Stimulated activated CD4-positive, alpha-beta T cell treated with anti-CD3 and anti-CD28 coated beads, TNF-alpha, amount 100 ng/mL, for 24 hours (primary cell): ENCODE measurements around the gene ADNP.
"Not testable (repeated sequence)": the region's sequence is repeated elsewhere in the genome, so short reads cannot be mapped to it uniquely, and the experiment has no call there.

Source experiments
- DNase-seq, 3 experiments: peaks; one replicate each; pipeline ENCODE4 v3.0.0-alpha.2; 2020; ENCODE audit warnings: low read depth in 3 of 3

Gene ADNP

DNA sequence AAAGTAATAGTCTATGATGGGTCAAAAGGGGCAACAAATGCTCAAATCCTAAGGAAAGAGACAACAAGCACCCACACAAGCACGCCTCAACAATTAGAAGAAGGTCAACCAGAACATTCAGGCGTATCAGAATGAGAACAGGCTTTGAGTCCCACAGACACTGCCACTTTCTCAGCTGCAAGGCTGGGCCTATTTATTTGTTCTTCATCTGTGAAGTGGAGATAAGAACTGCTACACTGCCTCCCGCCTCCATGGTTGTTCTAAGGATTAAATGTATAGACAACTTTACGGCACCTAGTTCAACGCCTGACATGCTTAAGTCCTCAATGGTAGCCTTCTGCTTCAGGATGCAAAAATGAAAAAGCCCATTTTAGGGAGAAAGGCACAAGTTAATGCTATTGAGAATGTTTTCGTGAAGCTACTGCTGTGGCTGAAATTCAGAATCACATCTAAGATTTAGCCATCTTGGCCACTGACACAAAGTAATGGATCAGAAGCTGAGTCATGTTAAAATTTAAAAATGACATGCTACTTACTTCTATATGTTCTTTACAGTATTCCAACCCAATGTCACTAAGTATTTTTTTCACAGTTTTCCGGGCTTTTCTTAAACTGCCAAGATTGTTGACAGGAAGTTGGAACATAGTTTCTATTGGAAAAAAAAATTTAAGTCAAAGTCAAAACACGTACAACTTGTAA lies 27.7 kb downstream of the ADNP start:
- no peak for DNase-seq

DNA sequence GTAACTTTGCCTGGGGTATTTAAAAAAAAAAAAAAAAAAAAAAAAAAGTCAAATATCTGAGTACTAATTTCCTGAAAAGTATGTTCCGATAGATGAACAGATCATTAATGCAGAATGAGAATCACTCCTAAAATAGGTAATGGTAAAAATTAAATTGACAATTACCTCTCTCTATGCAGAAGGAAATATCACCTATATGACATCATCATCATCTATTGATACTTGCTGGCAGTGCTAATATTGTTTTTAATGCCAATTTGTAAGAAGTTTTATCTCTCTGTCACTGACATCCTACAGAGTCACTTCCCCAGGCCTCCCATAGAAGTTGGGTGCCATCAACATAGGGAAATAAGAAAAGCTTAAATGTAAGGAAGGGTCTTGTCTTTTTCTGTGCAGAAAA lies 29.9 kb downstream of the ADNP start:
- DNase-seq: no peak

DNA sequence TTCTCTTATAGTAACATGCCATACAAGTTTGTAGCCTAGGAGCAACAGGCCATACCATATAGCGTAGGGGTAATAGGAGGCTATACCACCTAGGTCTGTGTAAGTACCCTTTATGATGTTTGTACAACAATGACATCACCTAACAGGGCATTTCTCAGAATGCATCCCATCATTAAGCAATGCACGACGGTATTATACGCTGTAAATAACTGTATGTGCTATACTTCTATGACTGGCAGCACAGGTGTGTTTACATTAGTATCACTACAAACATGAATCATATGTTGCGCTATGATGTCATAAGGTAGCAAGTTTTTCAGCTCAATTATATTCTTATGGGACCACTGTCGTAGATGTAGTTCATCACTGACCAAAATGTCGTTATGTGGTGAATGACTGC lies 31.0 kb downstream of the ADNP start:
- DNase-seq: no peak

DNA sequence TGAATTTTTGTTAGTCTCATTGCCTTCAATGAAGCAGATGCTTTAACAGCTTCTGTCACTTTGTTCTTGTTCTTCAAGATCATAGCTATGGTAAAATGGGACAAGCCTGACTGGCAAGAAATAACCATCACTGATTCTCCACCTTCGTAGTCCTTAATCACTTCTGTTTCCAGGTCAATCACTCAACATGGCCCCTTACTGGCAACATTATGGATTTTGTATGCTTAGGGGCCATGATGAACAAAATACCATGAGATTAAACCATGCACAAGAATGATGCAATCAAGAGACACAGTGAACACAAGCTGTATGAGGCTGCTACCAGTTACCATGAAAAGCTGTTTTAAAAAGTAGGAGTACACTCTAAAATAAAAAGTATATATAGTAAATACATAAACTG lies 32.8 kb downstream of the ADNP start:
- DNase-seq: no peak

DNA sequence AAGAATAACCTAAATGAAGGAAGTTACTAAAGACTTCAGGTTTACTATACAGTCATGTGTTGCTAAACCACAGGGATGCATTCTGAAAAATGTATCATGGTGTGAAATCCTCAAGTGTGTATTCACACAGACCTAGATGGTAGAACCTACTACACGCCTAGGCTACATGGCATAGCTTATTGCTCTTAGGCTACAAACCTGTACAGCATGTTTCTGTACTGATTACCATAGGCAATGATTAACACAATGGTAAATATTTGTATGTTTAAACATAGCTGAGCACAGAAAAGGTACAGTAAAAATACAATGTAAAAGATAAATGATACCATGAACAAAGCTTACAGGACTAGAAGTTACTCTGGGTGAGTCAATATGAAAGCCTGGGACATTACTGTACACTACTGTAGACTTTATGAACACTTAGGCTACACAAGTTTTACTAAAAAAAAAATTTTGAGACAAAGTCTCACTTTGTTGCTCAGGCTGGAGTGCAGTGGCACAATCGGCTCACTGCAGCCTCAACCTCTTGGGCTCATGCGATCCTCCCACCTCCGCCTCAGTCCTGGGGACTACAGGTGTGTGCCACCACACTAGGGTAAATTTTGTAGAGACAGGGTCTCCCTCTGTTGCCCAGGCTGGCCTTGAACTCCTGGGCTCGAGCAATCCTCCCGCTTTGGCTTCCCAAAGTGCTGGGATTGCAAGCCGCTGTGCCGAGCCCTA lies 36.0 kb downstream of the ADNP start:
- no peak for DNase-seq

DNA sequence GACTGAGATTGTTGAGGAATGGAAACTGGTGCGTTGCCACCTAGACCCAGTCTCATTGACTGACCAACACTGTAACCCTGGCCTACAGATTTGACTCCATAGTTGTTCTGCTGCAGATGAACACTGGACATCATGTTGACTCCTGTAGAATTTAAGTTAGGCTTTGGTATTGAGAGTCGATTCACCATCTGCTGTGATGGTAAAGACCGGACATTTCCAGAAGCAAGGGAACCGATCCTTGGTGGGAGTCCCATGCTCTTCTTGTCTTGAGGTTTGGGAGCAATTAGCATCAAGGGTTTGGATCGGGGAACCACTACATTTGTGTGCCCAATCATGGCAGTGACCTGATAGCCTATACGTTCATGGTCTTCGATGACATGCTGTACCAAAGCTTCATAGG lies 37.6 kb downstream of the ADNP start:
- no peak for DNase-seq

DNA sequence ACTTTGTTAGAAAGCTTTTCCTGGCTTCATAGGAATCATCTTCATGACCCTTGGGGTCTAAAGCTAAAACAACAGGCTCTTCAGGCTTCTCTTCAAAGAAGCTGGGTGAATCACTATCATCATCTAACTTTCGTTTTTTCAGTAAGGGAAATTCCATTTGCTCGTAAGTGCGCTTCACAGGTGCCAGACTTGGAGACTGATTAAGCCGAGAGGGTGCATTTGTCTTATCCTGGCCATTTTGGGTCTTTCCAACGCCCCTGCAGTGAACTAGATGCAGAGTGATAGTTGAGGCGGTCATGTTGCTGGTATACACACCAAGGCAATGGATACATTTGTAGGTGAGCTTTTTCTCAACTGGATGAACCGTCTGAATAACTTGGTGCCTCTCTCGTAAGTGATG lies 38.8 kb downstream of the ADNP start:
- no peak for DNase-seq

DNA sequence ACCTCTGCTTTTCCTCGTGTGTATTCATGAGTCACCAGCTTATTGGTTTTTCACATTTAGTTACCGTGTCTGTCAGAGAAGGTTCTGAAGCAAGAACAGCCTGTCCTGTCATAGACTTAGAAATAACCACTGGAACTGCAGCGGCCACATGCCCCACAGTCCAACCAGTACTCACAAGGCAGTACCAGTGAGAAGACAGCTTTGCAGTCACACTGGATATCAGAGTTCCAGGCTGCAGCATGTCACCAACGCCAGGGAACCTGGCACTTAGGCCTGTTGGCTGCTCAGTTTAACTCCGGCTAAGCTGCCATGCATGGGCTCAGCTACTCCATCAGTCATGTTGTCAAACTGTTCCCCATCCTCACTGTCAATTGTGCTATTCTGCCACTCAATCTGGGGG lies 40.1 kb downstream of the ADNP start:
- no peak for DNase-seq

DNA sequence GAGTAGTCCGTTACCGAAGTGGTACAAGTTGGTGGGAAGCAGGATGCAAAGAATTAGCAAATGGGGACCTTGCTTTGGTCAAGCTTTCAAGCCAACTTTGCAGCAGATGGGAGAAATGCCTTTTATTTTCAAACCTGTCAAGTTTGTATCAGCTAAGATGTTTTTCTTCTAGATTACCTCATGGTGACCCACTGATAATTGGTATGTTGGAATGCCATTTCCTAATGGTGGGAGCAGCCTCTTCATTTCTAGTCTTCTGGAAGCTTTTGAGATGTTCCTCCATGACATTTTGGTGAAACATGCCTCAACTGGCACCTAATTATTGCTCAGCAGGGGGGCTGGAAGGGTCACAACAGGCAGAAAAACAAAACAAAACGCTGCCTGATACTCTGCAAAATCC lies 43.7 kb downstream of the ADNP start:
- DNase-seq: no peak

DNA sequence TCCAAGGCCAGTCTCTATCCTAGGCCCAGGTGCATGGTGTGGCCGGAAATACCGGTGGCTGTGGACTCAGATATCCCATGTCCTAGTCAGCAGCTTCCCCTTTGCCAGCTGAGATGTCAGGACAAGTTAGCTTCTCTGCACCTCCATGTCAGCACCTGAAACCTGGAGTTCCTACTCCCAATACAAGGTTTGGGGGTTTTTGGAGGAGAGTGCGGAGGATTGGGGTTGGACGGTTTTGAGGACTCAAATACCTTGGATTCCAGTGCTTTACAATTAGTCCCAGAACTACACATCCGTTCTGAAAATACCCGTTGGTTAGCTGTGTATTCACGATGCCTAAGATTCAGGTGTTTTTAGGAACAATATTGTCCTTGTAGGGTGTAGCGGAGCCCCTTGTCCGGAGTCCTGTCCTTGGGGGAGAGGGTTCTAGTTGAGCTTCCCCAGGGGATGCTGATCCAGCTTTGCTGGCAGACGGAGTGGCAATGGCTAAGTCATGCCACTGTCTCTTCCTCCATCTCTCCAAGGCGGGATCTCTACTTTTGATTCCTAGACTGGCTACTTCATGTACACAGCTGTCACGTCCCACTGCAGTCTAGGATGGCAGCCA lies 45.0 kb downstream of the ADNP start:
- DNase-seq: no peak

DNA sequence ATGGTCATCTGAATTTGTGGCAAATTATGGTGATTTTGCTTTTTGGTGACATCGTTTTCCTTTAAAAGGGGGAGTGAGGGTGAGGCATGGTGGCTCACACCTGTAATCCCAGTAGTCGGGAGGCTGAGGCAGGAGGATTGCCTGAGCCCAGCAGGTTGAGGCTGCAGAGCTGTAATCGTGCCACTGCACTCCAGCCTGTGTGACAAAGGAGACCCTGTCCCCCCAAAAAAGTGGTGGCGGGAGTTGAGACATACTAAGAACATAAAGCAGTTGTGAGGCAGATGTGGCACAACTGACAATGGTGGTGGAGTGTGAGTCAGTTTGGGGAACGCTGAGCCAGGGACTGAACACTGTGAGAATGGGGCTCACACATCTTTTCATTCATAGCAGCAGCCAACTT lies 45.5 kb downstream of the ADNP start:
- no peak for DNase-seq

DNA sequence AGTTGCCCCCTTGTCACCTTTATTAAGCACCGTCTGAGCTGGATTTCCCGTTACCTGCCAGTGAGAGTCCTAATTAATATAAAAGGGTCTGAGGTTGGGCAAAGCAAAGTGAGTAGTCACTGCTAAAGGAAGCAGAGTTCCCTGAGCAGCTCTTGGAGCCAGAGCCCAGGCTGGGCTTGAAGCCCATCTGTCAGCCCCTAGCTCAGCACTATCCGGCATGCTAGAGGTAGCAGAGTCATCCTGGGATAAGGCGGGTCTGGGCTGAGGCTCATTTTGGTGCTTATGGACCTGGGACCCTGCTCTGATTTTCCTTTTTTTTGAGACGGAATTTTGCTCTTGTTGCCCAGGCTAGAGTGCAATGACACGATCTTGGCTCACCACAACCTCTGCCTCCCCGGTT lies 46.2 kb downstream of the ADNP start:
- no peak for DNase-seq

DNA sequence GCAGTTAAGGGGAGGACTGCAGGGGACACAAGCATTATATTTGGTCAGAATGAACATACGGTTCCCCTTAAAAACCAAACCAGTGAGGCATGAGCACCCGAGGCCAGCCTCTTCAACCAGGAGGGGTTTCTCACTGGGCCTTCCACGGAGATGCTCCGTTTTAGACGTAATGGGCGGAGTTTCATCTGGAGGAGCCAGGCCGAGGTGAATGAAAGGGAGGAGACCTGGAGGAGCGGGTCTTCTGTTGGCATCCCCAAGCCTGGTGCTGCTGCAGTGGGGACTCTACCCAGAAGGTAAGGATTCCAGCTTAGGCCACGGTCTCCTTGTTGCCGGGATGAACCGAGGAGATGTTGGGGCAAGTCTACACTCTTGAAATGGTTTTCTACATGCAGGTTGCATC lies 47.4 kb downstream of the ADNP start:
- no peak for DNase-seq

DNA sequence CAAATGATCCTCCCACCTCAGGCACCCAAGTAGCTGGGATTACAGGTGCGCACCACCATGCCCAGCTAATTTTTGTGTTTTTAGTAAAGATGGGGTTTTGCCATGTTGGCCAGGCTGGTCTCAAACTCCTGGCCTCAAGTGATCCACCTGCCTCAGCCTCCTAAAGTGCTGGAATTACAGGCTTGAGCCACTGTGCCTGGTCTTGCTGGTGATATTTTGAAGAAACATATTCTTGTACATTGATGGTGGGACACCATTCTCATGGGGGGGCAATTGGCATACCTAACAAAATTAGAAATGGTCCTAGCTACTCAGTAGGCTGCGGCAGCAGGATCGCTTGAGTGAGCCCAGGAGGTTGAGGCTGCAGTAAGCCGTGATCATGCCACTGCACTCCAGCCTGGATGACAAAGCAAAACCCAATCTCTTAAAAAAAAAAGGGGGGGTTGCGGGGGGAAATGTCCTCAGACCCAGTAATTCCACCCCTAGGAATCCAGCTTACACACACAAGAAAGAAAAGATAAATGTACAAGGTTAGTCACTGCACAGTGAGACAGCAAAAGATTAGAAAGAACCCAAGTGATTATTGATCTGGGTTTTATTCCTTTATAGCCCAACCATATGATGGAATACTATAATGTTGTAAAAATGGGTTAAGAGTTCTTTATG lies 49.3 kb downstream of the ADNP start:
- DNase-seq: not testable (repeated sequence)

DNA sequence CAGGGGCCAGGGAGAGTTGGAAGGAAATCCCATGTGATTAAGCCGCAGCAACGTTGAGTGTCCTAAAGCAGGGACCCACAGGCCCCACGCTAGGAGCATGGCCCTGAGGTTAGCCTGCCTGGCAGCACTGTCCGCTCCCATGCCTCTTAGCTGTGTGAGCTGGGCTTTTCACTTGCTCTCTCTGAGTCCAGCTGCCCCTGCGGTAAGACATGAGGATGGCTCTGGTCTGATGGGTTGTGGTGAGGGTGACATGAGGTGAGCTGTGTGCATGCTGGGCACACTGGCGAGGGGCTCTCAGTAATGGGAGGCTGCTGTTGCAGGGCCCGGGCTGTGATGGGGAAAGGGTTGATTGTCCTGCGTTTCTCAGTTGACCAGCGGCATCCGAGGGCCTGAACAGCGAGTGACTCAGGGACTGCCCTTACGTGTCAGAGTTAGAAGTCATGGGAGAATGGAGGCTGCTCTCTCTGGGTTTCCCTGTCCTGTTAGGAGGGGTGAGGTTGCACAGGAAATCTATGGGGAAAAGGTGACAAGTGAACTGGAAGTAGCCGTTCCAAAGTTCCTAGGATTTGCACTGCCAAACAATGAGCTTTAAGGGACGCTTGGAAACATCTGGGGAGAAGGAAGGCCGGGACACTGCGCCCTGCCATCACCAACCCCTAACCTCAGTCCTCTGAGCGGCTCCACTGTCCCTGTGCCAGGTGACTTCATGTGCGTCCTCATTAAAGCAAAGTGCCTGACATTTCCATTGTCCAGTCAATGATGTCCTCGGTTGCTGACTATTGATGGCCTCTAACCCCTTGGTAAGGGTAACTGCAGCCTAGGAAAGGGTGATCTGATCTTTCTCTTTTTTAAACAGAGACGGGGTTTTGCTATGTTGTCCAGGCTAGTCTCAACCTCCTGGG lies 51.3 kb downstream of the ADNP start:
- no peak for DNase-seq

DNA sequence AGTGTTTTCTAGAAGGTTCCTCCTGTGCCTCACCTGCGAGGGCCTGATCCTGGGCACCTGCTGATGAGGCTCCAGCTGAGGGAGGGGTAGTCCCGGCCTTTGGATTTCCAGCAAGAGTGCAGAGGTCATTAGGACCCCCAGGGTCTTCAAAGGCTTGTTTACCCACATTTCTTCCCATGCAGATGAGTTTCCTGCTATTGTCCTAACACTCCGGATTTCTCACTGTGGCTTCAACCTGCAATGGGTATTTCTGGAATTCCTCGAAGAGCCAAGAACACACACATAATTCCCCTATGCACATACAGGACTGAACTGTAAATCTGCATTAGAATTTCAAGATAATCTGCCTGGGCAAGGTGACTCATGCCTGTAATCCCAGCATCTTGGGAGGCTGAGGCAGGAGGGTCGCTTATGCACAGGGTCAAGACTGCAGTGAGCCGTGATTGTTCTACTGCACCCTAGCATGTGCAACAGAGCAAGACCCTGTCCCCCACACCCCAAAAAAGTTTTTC lies 53.9 kb downstream of the ADNP start:
- DNase-seq: no peak

DNA sequence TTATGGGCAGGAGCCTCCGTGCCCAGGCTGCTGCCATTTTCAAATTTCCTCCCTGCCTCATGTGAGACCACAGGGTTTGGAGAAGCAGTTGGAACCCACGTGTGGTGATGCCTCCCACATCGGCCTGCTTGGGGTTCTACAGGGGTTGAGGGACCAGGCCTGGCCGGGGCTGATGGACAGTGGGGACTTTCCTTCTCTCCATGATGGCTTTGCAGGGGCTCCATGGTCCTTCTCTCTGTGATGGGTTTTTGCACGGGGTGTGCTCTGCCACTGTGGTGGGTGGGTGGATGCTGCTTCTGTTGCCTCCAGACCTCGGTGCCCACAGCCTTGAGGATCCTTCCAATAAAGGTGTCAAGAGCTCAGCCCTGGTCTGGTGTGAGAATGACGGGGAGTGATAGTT lies 54.4 kb downstream of the ADNP start:
- no peak for DNase-seq

DNA sequence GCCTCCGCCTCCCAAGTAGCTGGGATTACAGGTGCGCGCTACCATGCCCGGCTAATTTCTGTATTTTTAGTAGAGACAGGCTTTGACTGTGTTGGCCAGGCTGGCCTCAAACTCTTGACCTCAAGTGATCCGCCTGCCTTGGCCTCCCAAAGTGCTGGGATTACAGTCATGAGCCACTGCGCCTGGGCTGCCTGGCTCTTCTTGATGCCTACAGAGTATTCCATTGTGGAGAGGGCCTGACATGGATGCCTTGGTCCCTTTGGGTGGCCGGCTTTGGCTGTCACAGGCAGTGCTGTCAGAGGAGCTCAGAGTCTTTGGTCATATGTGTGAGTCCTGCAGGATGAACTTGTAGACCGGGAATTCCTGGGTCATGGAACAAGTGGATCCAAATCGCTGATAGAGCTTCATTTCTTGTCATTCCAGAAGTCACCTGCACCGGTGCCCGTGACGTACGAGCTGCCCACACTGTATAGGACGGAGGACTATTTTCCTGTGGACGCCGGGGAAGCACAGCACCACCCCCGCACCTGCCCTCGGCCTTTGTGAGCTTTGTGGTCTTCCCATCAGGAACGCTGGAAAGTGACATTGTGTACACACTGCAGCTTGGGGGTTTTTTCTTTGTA lies 55.1 kb downstream of the ADNP start:
- no peak for DNase-seq

DNA sequence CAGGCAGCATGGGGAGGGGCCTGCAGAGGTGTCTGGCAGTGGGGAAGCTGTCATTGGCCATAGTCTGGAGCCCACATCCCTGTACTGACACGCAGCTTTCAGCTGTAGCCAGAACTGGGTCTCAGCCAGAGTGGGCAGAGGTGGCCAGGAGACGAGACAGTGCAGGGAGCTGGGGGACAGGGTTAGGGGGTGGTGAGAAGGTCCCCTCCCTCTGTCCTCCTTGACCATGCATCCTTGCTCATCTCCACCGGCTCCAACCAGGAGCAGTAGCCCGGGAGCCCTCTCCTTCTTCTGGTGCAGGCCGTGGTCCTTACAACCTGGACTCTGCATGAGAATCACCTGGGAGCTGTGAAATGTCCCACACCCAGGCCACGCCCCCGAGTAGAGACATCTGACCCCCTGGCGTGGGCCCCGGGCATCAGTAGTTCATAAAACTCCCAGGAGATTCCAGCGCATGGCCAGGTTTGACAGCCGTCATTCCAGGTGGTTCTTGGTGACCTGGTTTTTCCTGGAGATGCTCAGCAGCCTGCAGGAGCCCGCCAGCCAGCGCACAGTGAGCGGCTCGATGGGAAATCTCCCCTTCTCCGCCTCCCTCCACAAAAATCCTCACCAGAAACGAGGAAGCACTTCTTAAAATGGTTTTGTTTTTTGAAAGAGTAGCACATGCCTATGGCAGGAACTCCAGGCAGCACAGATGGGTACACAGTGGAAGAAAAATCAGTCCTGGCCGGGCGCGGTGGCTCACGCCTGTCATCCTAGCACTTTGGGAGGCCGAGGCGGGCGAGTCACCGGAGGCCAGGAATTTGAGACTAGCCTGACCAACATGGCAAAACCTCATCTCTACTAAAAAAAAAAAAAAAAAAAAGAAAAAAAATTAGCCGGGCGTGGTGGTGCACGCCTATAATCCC lies 56.2 kb downstream of the ADNP start:
- no peak for DNase-seq
